IgD-negative memory B cell (primary cell): Measurements from ENCODE around the gene CCSER2. TPM values are rescaled to one million over a fixed set of nuclear protein-coding genes. Genes with fewer than 3 reads are reported as not detected.
"Not testable (repeated sequence)": the region's sequence is repeated elsewhere in the genome, so short reads cannot be mapped to it uniquely, and the experiment has no call there.

Experiments used
- H3K27ac Mint-ChIP-seq, 3 donors: one replicate each; pipeline ENCODE4 v1.8.0; 2020 to 2022; ENCODE audit warnings: mild to moderate bottlenecking in 3 of 3, mixed read lengths in 3 of 3, moderate library complexity in 1 of 3
- H3K27me3 Mint-ChIP-seq: one replicate; pipeline ENCODE4 v1.8.0; 2021; ENCODE audit warnings: mixed read lengths
- H3K36me3 Mint-ChIP-seq: one replicate; pipeline ENCODE4 v1.8.0; 2020; ENCODE audit warnings: mild to moderate bottlenecking, mixed read lengths
- H3K4me1 Mint-ChIP-seq, 3 donors: one replicate each; pipeline ENCODE4 v1.8.0; 2020 to 2022; ENCODE audit warnings: mixed read lengths in 3 of 3, mild to moderate bottlenecking in 1 of 3
- H3K4me3 Mint-ChIP-seq, 4 donors: one replicate each; pipeline ENCODE4 v1.8.0; 2020 to 2022; ENCODE audit warnings: mild to moderate bottlenecking in 4 of 4, mixed read lengths in 4 of 4, moderate library complexity in 3 of 4
- H3K9me3 Mint-ChIP-seq, 3 donors: one replicate each; pipeline ENCODE4 v1.8.0; 2020 to 2021; ENCODE audit warnings: mixed read lengths in 3 of 3, mild to moderate bottlenecking in 1 of 3
- polyA plus RNA-seq: library from polyadenylated mRNA; unstranded; fragments of 300-500 nt; fragmentation: Illumina TruSeq; gene quantifications from one replicate; pipeline ENCODE4 v1.2.3, GENCODE V29; 2021

Gene CCSER2
- polyA plus RNA-seq, 1 donor from 2014 or later: 41.3 TPM

GRCh38 chr10:84302223-84302622 lies 26.2 kb upstream of the CCSER2 start:
- Mint-ChIP-seq H3K4me1 (no peaks in the 10 kb centered on the region), H3K27me3 (peaks cover 4% of the 10 kb centered on the region), H3K27ac (no peak overlapping the region), H3K9me3 (peaks cover 0 to 4% (median 0%) of the 10 kb centered on the region in 3 donors), H3K36me3 (no peaks in the 10 kb centered on the region), H3K4me3 (no peak overlapping the region)

- no peaks in the 10 kb centered on the region for H3K36me3 Mint-ChIP-seq
- H3K4me3 Mint-ChIP-seq: no peak overlapping the region
- peaks cover 0 to 4% (median 0%) of the 10 kb centered on the region in 3 donors for H3K9me3 Mint-ChIP-seq
- H3K27ac Mint-ChIP-seq: peak overlapping the region in 1 of 3 donors; percentile 20
- peaks cover 11% of the 10 kb centered on the region for H3K27me3 Mint-ChIP-seq
- no peaks in the 10 kb centered on the region for H3K4me1 Mint-ChIP-seq
Measured at GRCh38 chr10:84306751-84307384, 21.5 kb upstream of the CCSER2 start.

- Mint-ChIP-seq H3K27me3 (peaks cover 12% of the 10 kb centered on the region), H3K4me1 (no peaks in the 10 kb centered on the region), H3K27ac (no peak overlapping the region), H3K4me3 (no peak overlapping the region), H3K9me3 (peaks cover 0 to 4% (median 0%) of the 10 kb centered on the region in 3 donors), H3K36me3 (no peaks in the 10 kb centered on the region)
Measured at GRCh38 chr10:84308021-84308420, 20.4 kb upstream of the CCSER2 start.

- no peaks in the 10 kb centered on the region for H3K36me3 Mint-ChIP-seq
- H3K27ac Mint-ChIP-seq: no peak overlapping the region
- no peaks in the 10 kb centered on the region for H3K4me1 Mint-ChIP-seq
- no peak overlapping the region for H3K4me3 Mint-ChIP-seq
- H3K9me3 Mint-ChIP-seq: peaks cover 0 to 4% (median 0%) of the 10 kb centered on the region in 3 donors
- peaks cover 12% of the 10 kb centered on the region for H3K27me3 Mint-ChIP-seq
Measured at GRCh38 chr10:84308481-84309304, 19.7 kb upstream of the CCSER2 start.

GRCh38 chr10:84310470-84310869 lies 17.9 kb upstream of the CCSER2 start:
- Mint-ChIP-seq H3K4me3 (no peak overlapping the region), H3K36me3 (no peaks in the 10 kb centered on the region), H3K27me3 (peaks cover 14% of the 10 kb centered on the region), H3K9me3 (peaks cover 0 to 4% (median 0%) of the 10 kb centered on the region in 3 donors), H3K27ac (no peak overlapping the region), H3K4me1 (no peaks in the 10 kb centered on the region)

- peaks cover 12% of the 10 kb centered on the region for H3K27me3 Mint-ChIP-seq
- no peak overlapping the region for H3K27ac Mint-ChIP-seq
- H3K4me3 Mint-ChIP-seq: no peak overlapping the region
- H3K36me3 Mint-ChIP-seq: no peaks in the 10 kb centered on the region
- H3K4me1 Mint-ChIP-seq: no peaks in the 10 kb centered on the region
- H3K9me3 Mint-ChIP-seq: no peaks in the 10 kb centered on the region
Measured at GRCh38 chr10:84311576-84311975, 16.8 kb upstream of the CCSER2 start.

GRCh38 chr10:84312816-84313215 lies 15.6 kb upstream of the CCSER2 start:
- peaks cover 0 to 5% (median 1%) of the 10 kb centered on the region in 3 donors for H3K4me1 Mint-ChIP-seq
- H3K4me3 Mint-ChIP-seq: no peak overlapping the region
- H3K36me3 Mint-ChIP-seq: no peaks in the 10 kb centered on the region
- H3K27me3 Mint-ChIP-seq: peaks cover 10% of the 10 kb centered on the region
- H3K27ac Mint-ChIP-seq: no peak overlapping the region
- H3K9me3 Mint-ChIP-seq: peaks cover 0 to under 1% (median 0%) of the 10 kb centered on the region in 3 donors

GRCh38 chr10:84314275-84314674 lies 14.1 kb upstream of the CCSER2 start:
- peaks cover 0 to 5% (median 1%) of the 10 kb centered on the region in 3 donors for H3K4me1 Mint-ChIP-seq
- no peak overlapping the region for H3K4me3 Mint-ChIP-seq
- H3K27ac Mint-ChIP-seq: peak overlapping the region in 1 of 3 donors; percentile 29
- peaks cover 0 to 2% (median 0%) of the 10 kb centered on the region in 3 donors for H3K9me3 Mint-ChIP-seq
- H3K27me3 Mint-ChIP-seq: peaks cover 4% of the 10 kb centered on the region
- H3K36me3 Mint-ChIP-seq: no peaks in the 10 kb centered on the region

GRCh38 chr10:84317174-84317573 lies 11.2 kb upstream of the CCSER2 start:
- Mint-ChIP-seq H3K9me3 (peaks cover 0 to 2% (median 0%) of the 10 kb centered on the region in 3 donors), H3K27ac (no peak overlapping the region), H3K36me3 (no peaks in the 10 kb centered on the region), H3K4me3 (peak overlapping the region in 1 of 4 donors; percentile 75), H3K27me3 (peaks cover 2% of the 10 kb centered on the region), H3K4me1 (peaks cover 0 to 5% (median 1%) of the 10 kb centered on the region in 3 donors)

GRCh38 chr10:84321902-84322301 lies 6.5 kb upstream of the CCSER2 start:
- peaks cover 4% of the 10 kb centered on the region for H3K27me3 Mint-ChIP-seq
- H3K4me1 Mint-ChIP-seq: peaks cover 0 to 5% (median 1%) of the 10 kb centered on the region in 3 donors
- H3K9me3 Mint-ChIP-seq: peaks cover 0 to 2% (median 0%) of the 10 kb centered on the region in 3 donors
- no peak overlapping the region for H3K27ac Mint-ChIP-seq
- H3K4me3 Mint-ChIP-seq: no peak overlapping the region
- H3K36me3 Mint-ChIP-seq: peaks cover 4% of the 10 kb centered on the region

GRCh38 chr10:84323566-84323965 lies 4.8 kb upstream of the CCSER2 start:
- H3K4me1 Mint-ChIP-seq, H3K9me3 Mint-ChIP-seq, H3K27me3 Mint-ChIP-seq, H3K36me3 Mint-ChIP-seq: not testable (repeated sequence)
- H3K4me3 Mint-ChIP-seq: peak overlapping the region in 1 of 4 donors; percentile 52
- H3K27ac Mint-ChIP-seq: peak overlapping the region in 1 of 3 donors; percentile 60

GRCh38 chr10:84326995-84327394 lies 1.4 kb upstream of the CCSER2 start:
- H3K4me1 Mint-ChIP-seq: peaks cover 21 to 25% (median 24%) of the 10 kb centered on the region in 3 donors
- not testable (repeated sequence) for H3K4me3 Mint-ChIP-seq, H3K9me3 Mint-ChIP-seq, H3K36me3 Mint-ChIP-seq, H3K27me3 Mint-ChIP-seq
- H3K27ac Mint-ChIP-seq: peak overlapping the region in 1 of 3 donors; percentile 83

- no peaks in the 10 kb centered on the region for H3K36me3 Mint-ChIP-seq
- no peaks in the 10 kb centered on the region for H3K27me3 Mint-ChIP-seq
- H3K9me3 Mint-ChIP-seq: no peaks in the 10 kb centered on the region
- H3K4me1 Mint-ChIP-seq: peaks cover 26 to 33% (median 32%) of the 10 kb centered on the region in 3 donors
- peak overlapping the region; percentile 95 to 98 (median 97) for H3K27ac Mint-ChIP-seq
- H3K4me3 Mint-ChIP-seq: peak overlapping the region; percentile 85 to 96 (median 93)
Measured at GRCh38 chr10:84329196-84329611, 815 bp downstream of the CCSER2 start.

GRCh38 chr10:84329986-84330651 lies 1.7 kb downstream of the CCSER2 start:
- no peaks in the 10 kb centered on the region for H3K27me3 Mint-ChIP-seq
- no peaks in the 10 kb centered on the region for H3K9me3 Mint-ChIP-seq
- H3K27ac Mint-ChIP-seq: peak overlapping the region; percentile 95 to 98 (median 97)
- peaks cover 28 to 38% (median 32%) of the 10 kb centered on the region in 3 donors for H3K4me1 Mint-ChIP-seq
- no peaks in the 10 kb centered on the region for H3K36me3 Mint-ChIP-seq
- peak overlapping the region; percentile 85 to 96 (median 93) for H3K4me3 Mint-ChIP-seq

GRCh38 chr10:84331091-84331490 lies 2.7 kb downstream of the CCSER2 start:
- H3K27me3 Mint-ChIP-seq: no peaks in the 10 kb centered on the region
- H3K9me3 Mint-ChIP-seq: no peaks in the 10 kb centered on the region
- H3K4me3 Mint-ChIP-seq: peak overlapping the region in 2 of 4 donors; percentile 47 to 74
- H3K36me3 Mint-ChIP-seq: no peaks in the 10 kb centered on the region
- H3K4me1 Mint-ChIP-seq: peaks cover 28 to 38% (median 32%) of the 10 kb centered on the region in 3 donors
- peak overlapping the region in 2 of 3 donors; percentile 76 to 98 for H3K27ac Mint-ChIP-seq
